MCF 10A (cell line): ENCODE data around the gene ADGRD2. TPM values are rescaled to one million over a fixed set of nuclear protein-coding genes. Genes with fewer than 3 reads are reported as not detected.

Experiments
- BruUV-seq: library from RNA; stranded (reverse); fragments of 400-500 nt; replicated peaks from 2 replicates; lab custom pipeline; 2021; lab: Mats Ljungman, UMichigan
- CTCF ChIA-PET: fragments of 300-600 bp; sonication (Branson Sonifier 250); formaldehyde crosslinking; extraction: SDS; loops from one replicate; lab custom pipeline; 2021; ENCODE audit warnings: antibody characterized with exemption, inconsistent platforms; lab: Yijun Ruan, JAX
- POLR2A ChIA-PET: fragments of 300-600, 350-650 bp; sonication (Branson Sonifier 250); formaldehyde crosslinking; extraction: SDS; loops from one replicate; lab custom pipeline; 2020; ENCODE audit warnings: antibody characterized with exemption, inconsistent platforms; lab: Yijun Ruan, JAX
- DNase-seq: peaks from one replicate; pipeline ENCODE4 v3.0.0-alpha.2; 2018; ENCODE audit not compliant: unreplicated experiment
- H3K27ac Mint-ChIP-seq: one replicate; pipeline ENCODE4 v1.8.0; 2022; ENCODE audit warnings: mild to moderate bottlenecking, low read depth, mixed read lengths; ENCODE audit not compliant: unreplicated experiment
- H3K27me3 Mint-ChIP-seq: one replicate; pipeline ENCODE4 v1.8.0; 2022; ENCODE audit warnings: mixed read lengths; ENCODE audit not compliant: insufficient read depth, unreplicated experiment
- H3K36me3 Mint-ChIP-seq: one replicate; pipeline ENCODE4 v1.8.0; 2022; ENCODE audit warnings: mild to moderate bottlenecking, moderate library complexity, mixed read lengths; ENCODE audit not compliant: insufficient read depth, unreplicated experiment
- H3K4me1 Mint-ChIP-seq: one replicate; pipeline ENCODE4 v1.8.0; 2022; ENCODE audit warnings: mixed read lengths; ENCODE audit not compliant: insufficient read depth, unreplicated experiment
- H3K4me3 Mint-ChIP-seq: one replicate; pipeline ENCODE4 v1.8.0; 2022; ENCODE audit warnings: mild to moderate bottlenecking, moderate library complexity, mixed read lengths; ENCODE audit not compliant: unreplicated experiment
- H3K9me3 Mint-ChIP-seq: one replicate; pipeline ENCODE4 v1.8.0; 2022; ENCODE audit warnings: mixed read lengths; ENCODE audit not compliant: unreplicated experiment
- intact Hi-C: fragments of 100-400 bp; cut with micrococcal nuclease; formaldehyde crosslinking; loops from 2 replicates; pipeline ENCODE4 v1.14.1; 2022
- total RNA-seq: library from RNA; stranded (reverse); gene quantifications from 2 replicates; pipeline ENCODE4 v1.2.3, GENCODE V29; 2022
- TF ChIP-seq, protein P1 (sequence below): fragments of 200-600 bp; IDR thresholded peaks from one replicate; pipeline ENCODE4 v1.8.0; 2022; ENCODE audit warnings: antibody characterized with exemption, mild to moderate bottlenecking; ENCODE audit not compliant: unreplicated experiment

ADGRD2 gene
- total RNA-seq, 1 experiment from 2014 or later, result not detected

GRCh38 chr9:124514125-124514524 is 63.9 kb downstream of the ADGRD2 start:
- no peaks in the 10 kb centered on the region for H3K9me3 Mint-ChIP-seq
- peaks cover 7% of the 10 kb centered on the region for H3K4me1 Mint-ChIP-seq
- no TSS peak for BruUV-seq
- intact Hi-C loops, result no loop called here
- H3K27me3 Mint-ChIP-seq, result no peaks in the 10 kb centered on the region
- TF ChIP-seq, protein P1, sequence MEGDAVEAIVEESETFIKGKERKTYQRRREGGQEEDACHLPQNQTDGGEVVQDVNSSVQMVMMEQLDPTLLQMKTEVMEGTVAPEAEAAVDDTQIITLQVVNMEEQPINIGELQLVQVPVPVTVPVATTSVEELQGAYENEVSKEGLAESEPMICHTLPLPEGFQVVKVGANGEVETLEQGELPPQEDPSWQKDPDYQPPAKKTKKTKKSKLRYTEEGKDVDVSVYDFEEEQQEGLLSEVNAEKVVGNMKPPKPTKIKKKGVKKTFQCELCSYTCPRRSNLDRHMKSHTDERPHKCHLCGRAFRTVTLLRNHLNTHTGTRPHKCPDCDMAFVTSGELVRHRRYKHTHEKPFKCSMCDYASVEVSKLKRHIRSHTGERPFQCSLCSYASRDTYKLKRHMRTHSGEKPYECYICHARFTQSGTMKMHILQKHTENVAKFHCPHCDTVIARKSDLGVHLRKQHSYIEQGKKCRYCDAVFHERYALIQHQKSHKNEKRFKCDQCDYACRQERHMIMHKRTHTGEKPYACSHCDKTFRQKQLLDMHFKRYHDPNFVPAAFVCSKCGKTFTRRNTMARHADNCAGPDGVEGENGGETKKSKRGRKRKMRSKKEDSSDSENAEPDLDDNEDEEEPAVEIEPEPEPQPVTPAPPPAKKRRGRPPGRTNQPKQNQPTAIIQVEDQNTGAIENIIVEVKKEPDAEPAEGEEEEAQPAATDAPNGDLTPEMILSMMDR, result no peak
- ChIA-PET CTCF (interaction anchor here (1.2 kb wide), 1 partner anchor 22 kb away, joined by 3 read pairs; no protein-coding TSS in a partner anchor), POLR2A (no interaction called here)
- H3K4me3 Mint-ChIP-seq, result no peak overlapping the region
- no peak for DNase-seq
- no peak overlapping the region for H3K27ac Mint-ChIP-seq
- H3K36me3 Mint-ChIP-seq, result no peaks in the 10 kb centered on the region

DNA sequence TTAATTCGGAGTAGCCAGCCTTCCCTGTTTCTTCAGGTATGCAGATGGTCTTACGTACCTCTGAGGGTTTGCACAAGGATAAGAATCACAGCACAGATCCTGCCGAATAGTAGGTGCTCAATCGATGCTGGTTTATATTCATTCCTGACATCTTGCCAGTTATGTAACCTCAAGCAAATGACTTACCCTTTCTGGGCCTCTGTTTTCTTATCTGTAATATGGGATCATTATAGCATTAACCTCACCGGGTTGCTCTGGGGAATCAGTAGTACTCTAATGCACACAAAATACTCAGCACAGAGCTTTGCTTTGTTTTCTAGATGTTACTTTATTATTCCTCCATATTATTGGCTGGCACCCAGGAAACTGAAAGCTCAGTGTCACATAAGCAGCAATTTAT is 64.6 kb downstream of the ADGRD2 start:
- POLR2A ChIA-PET, result no interaction called here
- CTCF ChIA-PET, result interaction anchor here (0.6 to 1.5 kb wide), 4 partner anchors 12 to 338 kb away, joined by 3 to 4 read pairs (median 3); partner anchors contain the start of gene WDR38
- no peaks in the 10 kb centered on the region for H3K36me3 Mint-ChIP-seq
- no peak overlapping the region for H3K4me3 Mint-ChIP-seq
- no peak overlapping the region for H3K27ac Mint-ChIP-seq
- no peak for DNase-seq
- TF ChIP-seq, protein P1, result no peak
- intact Hi-C loops, result no loop called here
- peaks cover 7% of the 10 kb centered on the region for H3K4me1 Mint-ChIP-seq
- no peaks in the 10 kb centered on the region for H3K9me3 Mint-ChIP-seq
- no TSS peak for BruUV-seq
- no peaks in the 10 kb centered on the region for H3K27me3 Mint-ChIP-seq

GRCh38 chr9:124517600-124517999 is 67.3 kb downstream of the ADGRD2 start:
- ChIA-PET POLR2A (no interaction called here), CTCF (no interaction called here)
- no peak for DNase-seq
- no peaks in the 10 kb centered on the region for H3K27me3 Mint-ChIP-seq
- H3K9me3 Mint-ChIP-seq, result no peaks in the 10 kb centered on the region
- TF ChIP-seq, protein P1, result no peak
- no peaks in the 10 kb centered on the region for H3K36me3 Mint-ChIP-seq
- BruUV-seq, result no TSS peak
- intact Hi-C loops, result no loop called here
- no peak overlapping the region for H3K27ac Mint-ChIP-seq
- H3K4me1 Mint-ChIP-seq, result no peaks in the 10 kb centered on the region
- no peak overlapping the region for H3K4me3 Mint-ChIP-seq

GRCh38 chr9:124518116-124518515 is 67.9 kb downstream of the ADGRD2 start:
- ChIA-PET POLR2A (no interaction called here), CTCF (no interaction called here)
- Mint-ChIP-seq H3K27me3 (no peaks in the 10 kb centered on the region), H3K27ac (no peak overlapping the region), H3K4me1 (no peaks in the 10 kb centered on the region), H3K36me3 (no peaks in the 10 kb centered on the region), H3K9me3 (no peaks in the 10 kb centered on the region), H3K4me3 (no peak overlapping the region)
- BruUV-seq, result no TSS peak
- intact Hi-C loops, result no loop called here
- no peak for DNase-seq
- TF ChIP-seq, protein P1, result no peak
